SH-SY5Y (cell line): ENCODE results near the gene SH2D3A.

Source experiments
- GATA2 ChIP-seq: IDR thresholded peaks from 2 replicates; pipeline ENCODE4 v1.6.1; 2011; ENCODE audit warnings: mild to moderate bottlenecking, low read depth, low read length
- GATA3 ChIP-seq: IDR thresholded peaks from 2 replicates; pipeline ENCODE4 v1.6.1; 2011; ENCODE audit warnings: low read depth, mild to moderate bottlenecking, low read length, moderate library complexity

GRCh38 chr19:6807291-6807690, 40.1 kb upstream of the SH2D3A start:
- no peak for TF ChIP-seq GATA2
- TF ChIP-seq GATA3: no peak
